Liver (tissue), 9 donors: ENCODE results near the gene BIN1. TPM values are rescaled to one million over a fixed set of nuclear protein-coding genes. Genes with fewer than 3 reads are reported as not detected.

ENCODE experiments used
- DNase-seq: peaks from one replicate; pipeline ENCODE4 v3.0.0-alpha.2; 2017; ENCODE audit warnings: low spot score
- H3K27ac ChIP-seq, 2 donors: one replicate each; pipeline ENCODE4 v1.7.0; 2013; ENCODE audit warnings: inconsistent platforms in 2 of 2, low read length in 2 of 2, control low read depth in 1 of 2, low read depth in 1 of 2, mild to moderate bottlenecking in 1 of 2
- H3K27me3 ChIP-seq, 4 donors: one replicate each; pipeline versions ENCODE4 v1.6.1 to v1.7.0; 2013; ENCODE audit warnings: low read length in 3 of 4, inconsistent platforms in 1 of 4, mild to moderate bottlenecking in 1 of 4, moderate library complexity in 1 of 4; ENCODE audit not compliant: control insufficient read depth in 4 of 4, insufficient read depth in 4 of 4
- H3K36me3 ChIP-seq, 4 donors: one replicate each; pipeline versions ENCODE4 v1.6.1 to v1.7.0; 2013; ENCODE audit warnings: low read length in 3 of 4, mild to moderate bottlenecking in 3 of 4, low read depth in 1 of 4, moderate library complexity in 1 of 4; ENCODE audit not compliant: control insufficient read depth in 4 of 4, insufficient read depth in 3 of 4
- H3K4me1 ChIP-seq, 4 donors: one replicate each; pipeline versions ENCODE4 v1.6.1 to v1.7.0; 2013; ENCODE audit warnings: low read length in 3 of 4, mild to moderate bottlenecking in 3 of 4, moderate library complexity in 1 of 4; ENCODE audit not compliant: control insufficient read depth in 4 of 4, insufficient read depth in 4 of 4
- H3K4me3 ChIP-seq, 3 donors: one replicate each; pipeline versions ENCODE4 v1.6.1 to v1.7.0; 2013; ENCODE audit warnings: low read length in 3 of 3, control low read depth in 1 of 3, low read depth in 1 of 3, mild to moderate bottlenecking in 1 of 3
- H3K9ac ChIP-seq, 2 donors: one replicate each; pipeline ENCODE4 v1.7.0; 2013; ENCODE audit warnings: low read length in 2 of 2, mild to moderate bottlenecking in 2 of 2, moderate library complexity in 2 of 2, control low read depth in 1 of 2, low read depth in 1 of 2
- H3K9me3 ChIP-seq, 4 donors: one replicate each; pipeline versions ENCODE4 v1.6.1 to v1.7.0; 2013; ENCODE audit warnings: low read length in 3 of 4; ENCODE audit not compliant: control insufficient read depth in 4 of 4
- EGR1 ChIP-seq, 2 donors: IDR thresholded peaks; 2 replicates each; pipeline ENCODE4 v1.6.1; 2016 to 2018; ENCODE audit warnings: antibody characterized with exemption in 2 of 2, low read depth in 2 of 2
- FOXA1 ChIP-seq: IDR thresholded peaks from 2 replicates; pipeline ENCODE4 v1.6.1; 2016; ENCODE audit warnings: antibody characterized with exemption
- GABPA ChIP-seq, 2 donors: IDR thresholded peaks in 1 of 2; conservative IDR thresholded peaks in 1 of 2; 2 replicates each; pipeline ENCODE4 v1.6.1; 2016; ENCODE audit warnings: antibody characterized with exemption in 2 of 2, mild to moderate bottlenecking in 1 of 2, moderate library complexity in 1 of 2
- NR2F2 ChIP-seq: IDR thresholded peaks from 2 replicates; pipeline ENCODE4 v1.6.1; 2016; ENCODE audit warnings: antibody characterized with exemption
- RXRA ChIP-seq, 2 donors: IDR thresholded peaks; 2 replicates each; pipeline ENCODE4 v1.6.1; 2017 to 2018; ENCODE audit warnings: antibody characterized with exemption in 2 of 2, mild to moderate bottlenecking in 1 of 2
- TAF1 ChIP-seq: conservative IDR thresholded peaks from 2 replicates; pipeline ENCODE4 v1.6.1; 2016; ENCODE audit warnings: antibody characterized with exemption, mild to moderate bottlenecking
- YY1 ChIP-seq: IDR thresholded peaks from 2 replicates; pipeline ENCODE4 v1.6.1; 2016; ENCODE audit warnings: antibody characterized with exemption, mild to moderate bottlenecking
- WGBS: extraction: QIAGEN DNeasy Blood & Tissue Kit; methylation state at CpG from one replicate; pipeline ENCODE4 v1.1.7; 2013; 5-methylcytosine and 5-hydroxymethylcytosine counted together
- polyA plus RNA-seq, 2 donors: library from polyadenylated mRNA; stranded (reverse) in 1 of 2; unstranded in 1 of 2; fragments of 200-250 nt in 1 of 2; fragments of >200 nt in 1 of 2; fragmentation: Nextera tagmentation in 1 of 2; extraction: Ambion mirVana in 1 of 2; gene quantifications; one replicate each; pipeline versions ENCODE4 v1.2.1 to v1.2.3, GENCODE V29; 2013 to 2015
- total RNA-seq, 2 donors: library from RNA; depleted of rRNA; stranded (reverse); fragments of >200 nt; gene quantifications; one replicate each; pipeline ENCODE4 v1.2.3, GENCODE V29; 2014
- TF ChIP-seq, protein P1 (sequence below): IDR thresholded peaks from 2 replicates; pipeline ENCODE4 v1.6.1; 2016; ENCODE audit warnings: antibody characterized with exemption, mild to moderate bottlenecking
- TF ChIP-seq, protein P2 (sequence below): fragments of 150-350 bp; IDR thresholded peaks from 2 replicates; pipeline ENCODE4 v1.5.1; 2017; ENCODE audit warnings: improper control_type of control experiment, low read depth, low read length; ENCODE audit not compliant: missing input control
- TF ChIP-seq, protein P3 (sequence below): IDR thresholded peaks from 2 replicates; pipeline ENCODE4 v1.6.1; 2016; ENCODE audit warnings: antibody characterized with exemption
- donor health status: healthy.
- donor health status: healthy.
- donor health status: healthy.
- donor health status: healthy.
- donor health status: healthy.

Gene BIN1
- total and polyA plus RNA-seq, 4 donors, result 13.3 to 21.5 (median 15.0) TPM

- Histone ChIP-seq H3K4me1 (peaks cover 0 to 46% (median 30%) of the 10 kb centered on the region in 4 donors), H3K9me3 (no peaks in the 10 kb centered on the region), H3K9ac (peak overlapping the region; percentile 42 to 63), H3K27me3 (no peaks in the 10 kb centered on the region), H3K36me3 (no peaks in the 10 kb centered on the region), H3K27ac (peak overlapping the region; percentile 71 to 78), H3K4me3 (peak overlapping the region; percentile 59 to 93 (median 76))
- TF ChIP-seq NR2F2 (no peak), RXRA (IDR thresholded peaks at IDR 0.05) (no peak), EGR1 (IDR thresholded peaks at IDR 0.05; ENCODE audit: low read depth in 2 of 2) (no peak), YY1 (no peak), GABPA (IDR thresholded peaks at IDR 0.05 in 1 of 2, conservative IDR thresholded peaks at IDR 0.05 in 1 of 2) (no peak), FOXA1 (no peak)
- TF ChIP-seq, protein P1, sequence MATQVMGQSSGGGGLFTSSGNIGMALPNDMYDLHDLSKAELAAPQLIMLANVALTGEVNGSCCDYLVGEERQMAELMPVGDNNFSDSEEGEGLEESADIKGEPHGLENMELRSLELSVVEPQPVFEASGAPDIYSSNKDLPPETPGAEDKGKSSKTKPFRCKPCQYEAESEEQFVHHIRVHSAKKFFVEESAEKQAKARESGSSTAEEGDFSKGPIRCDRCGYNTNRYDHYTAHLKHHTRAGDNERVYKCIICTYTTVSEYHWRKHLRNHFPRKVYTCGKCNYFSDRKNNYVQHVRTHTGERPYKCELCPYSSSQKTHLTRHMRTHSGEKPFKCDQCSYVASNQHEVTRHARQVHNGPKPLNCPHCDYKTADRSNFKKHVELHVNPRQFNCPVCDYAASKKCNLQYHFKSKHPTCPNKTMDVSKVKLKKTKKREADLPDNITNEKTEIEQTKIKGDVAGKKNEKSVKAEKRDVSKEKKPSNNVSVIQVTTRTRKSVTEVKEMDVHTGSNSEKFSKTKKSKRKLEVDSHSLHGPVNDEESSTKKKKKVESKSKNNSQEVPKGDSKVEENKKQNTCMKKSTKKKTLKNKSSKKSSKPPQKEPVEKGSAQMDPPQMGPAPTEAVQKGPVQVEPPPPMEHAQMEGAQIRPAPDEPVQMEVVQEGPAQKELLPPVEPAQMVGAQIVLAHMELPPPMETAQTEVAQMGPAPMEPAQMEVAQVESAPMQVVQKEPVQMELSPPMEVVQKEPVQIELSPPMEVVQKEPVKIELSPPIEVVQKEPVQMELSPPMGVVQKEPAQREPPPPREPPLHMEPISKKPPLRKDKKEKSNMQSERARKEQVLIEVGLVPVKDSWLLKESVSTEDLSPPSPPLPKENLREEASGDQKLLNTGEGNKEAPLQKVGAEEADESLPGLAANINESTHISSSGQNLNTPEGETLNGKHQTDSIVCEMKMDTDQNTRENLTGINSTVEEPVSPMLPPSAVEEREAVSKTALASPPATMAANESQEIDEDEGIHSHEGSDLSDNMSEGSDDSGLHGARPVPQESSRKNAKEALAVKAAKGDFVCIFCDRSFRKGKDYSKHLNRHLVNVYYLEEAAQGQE, result no peak
- TF ChIP-seq, protein P2, sequence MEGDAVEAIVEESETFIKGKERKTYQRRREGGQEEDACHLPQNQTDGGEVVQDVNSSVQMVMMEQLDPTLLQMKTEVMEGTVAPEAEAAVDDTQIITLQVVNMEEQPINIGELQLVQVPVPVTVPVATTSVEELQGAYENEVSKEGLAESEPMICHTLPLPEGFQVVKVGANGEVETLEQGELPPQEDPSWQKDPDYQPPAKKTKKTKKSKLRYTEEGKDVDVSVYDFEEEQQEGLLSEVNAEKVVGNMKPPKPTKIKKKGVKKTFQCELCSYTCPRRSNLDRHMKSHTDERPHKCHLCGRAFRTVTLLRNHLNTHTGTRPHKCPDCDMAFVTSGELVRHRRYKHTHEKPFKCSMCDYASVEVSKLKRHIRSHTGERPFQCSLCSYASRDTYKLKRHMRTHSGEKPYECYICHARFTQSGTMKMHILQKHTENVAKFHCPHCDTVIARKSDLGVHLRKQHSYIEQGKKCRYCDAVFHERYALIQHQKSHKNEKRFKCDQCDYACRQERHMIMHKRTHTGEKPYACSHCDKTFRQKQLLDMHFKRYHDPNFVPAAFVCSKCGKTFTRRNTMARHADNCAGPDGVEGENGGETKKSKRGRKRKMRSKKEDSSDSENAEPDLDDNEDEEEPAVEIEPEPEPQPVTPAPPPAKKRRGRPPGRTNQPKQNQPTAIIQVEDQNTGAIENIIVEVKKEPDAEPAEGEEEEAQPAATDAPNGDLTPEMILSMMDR, result no peak
- TF ChIP-seq, protein P3, sequence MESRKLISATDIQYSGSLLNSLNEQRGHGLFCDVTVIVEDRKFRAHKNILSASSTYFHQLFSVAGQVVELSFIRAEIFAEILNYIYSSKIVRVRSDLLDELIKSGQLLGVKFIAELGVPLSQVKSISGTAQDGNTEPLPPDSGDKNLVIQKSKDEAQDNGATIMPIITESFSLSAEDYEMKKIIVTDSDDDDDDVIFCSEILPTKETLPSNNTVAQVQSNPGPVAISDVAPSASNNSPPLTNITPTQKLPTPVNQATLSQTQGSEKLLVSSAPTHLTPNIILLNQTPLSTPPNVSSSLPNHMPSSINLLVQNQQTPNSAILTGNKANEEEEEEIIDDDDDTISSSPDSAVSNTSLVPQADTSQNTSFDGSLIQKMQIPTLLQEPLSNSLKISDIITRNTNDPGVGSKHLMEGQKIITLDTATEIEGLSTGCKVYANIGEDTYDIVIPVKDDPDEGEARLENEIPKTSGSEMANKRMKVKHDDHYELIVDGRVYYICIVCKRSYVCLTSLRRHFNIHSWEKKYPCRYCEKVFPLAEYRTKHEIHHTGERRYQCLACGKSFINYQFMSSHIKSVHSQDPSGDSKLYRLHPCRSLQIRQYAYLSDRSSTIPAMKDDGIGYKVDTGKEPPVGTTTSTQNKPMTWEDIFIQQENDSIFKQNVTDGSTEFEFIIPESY, result no peak
- 2% methylated on average over 51 of the region's 51 CpGs for WGBS
- no peak for DNase-seq
These were observed 1.1 kb downstream of the BIN1 start for GRCh38 chr2:127105656-127106456.

DNA sequence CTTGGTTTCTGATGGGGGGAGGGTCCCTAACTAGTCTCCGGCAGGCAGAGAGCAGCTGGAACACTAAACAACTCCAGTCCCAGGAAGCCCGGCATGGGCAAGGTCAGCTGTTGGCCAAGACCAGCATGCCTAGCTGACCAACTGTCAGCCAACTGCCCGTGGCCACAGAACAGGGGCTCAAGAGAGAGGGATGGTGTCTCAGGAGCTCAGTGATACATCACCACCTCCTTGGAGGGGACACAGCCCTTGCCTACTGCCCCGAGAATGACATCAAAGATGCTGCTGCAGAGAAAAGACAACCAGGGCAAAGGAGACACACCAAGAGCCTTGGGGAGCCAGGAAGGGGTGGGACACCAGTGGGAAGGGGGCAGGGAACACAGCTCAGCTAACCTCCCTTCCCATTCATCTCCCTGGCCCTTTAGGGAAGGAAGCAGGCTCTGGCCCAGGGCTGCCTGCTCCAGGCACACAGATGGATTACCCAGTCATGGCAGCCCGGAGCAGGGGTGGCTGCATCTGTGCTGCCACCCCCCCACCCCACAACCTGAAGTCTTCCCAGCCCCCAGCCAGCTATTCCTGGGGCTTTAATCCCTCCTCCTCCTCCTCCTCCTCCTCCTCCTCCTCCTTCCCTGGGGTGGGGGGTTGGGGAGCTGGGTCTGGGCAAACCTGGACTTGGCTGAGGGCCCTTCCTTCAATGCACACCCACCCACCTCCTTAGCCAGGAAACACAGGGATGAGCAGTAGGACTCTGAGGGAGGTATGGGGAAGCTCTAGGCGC is 1.9 kb downstream of the BIN1 start:
- Histone ChIP-seq H3K9ac (no peak overlapping the region), H3K36me3 (no peaks in the 10 kb centered on the region), H3K4me1 (peaks cover 1 to 46% (median 31%) of the 10 kb centered on the region in 4 donors), H3K9me3 (no peaks in the 10 kb centered on the region), H3K27ac (no peak overlapping the region), H3K4me3 (peak overlapping the region in 2 of 3 donors; percentile 76 to 93), H3K27me3 (no peaks in the 10 kb centered on the region)
- DNase-seq, result no peak
- 53% methylated on average over 6 of the region's 6 CpGs for WGBS
- no peak for TF ChIP-seq TAF1
